Mucosa of rectum (tissue), 2 donors: ENCODE measurements around the gene WNT16.

Experiments
- H3K27ac ChIP-seq, 2 donors: one replicate each; pipeline ENCODE4 v1.7.0; 2013; ENCODE audit warnings: inconsistent platforms in 2 of 2, low read depth in 2 of 2, low read length in 2 of 2
- H3K27me3 ChIP-seq, 2 donors: one replicate each; pipeline ENCODE4 v1.7.0; 2013; ENCODE audit warnings: low read length in 2 of 2; ENCODE audit not compliant: control insufficient read depth in 2 of 2, insufficient read depth in 2 of 2
- H3K36me3 ChIP-seq, 2 donors: one replicate each; pipeline ENCODE4 v1.7.0; 2013; ENCODE audit warnings: low read length in 2 of 2; ENCODE audit not compliant: control insufficient read depth in 2 of 2, insufficient read depth in 2 of 2
- H3K4me1 ChIP-seq, 2 donors: one replicate each; pipeline ENCODE4 v1.7.0; 2013; ENCODE audit warnings: low read length in 2 of 2, mild to moderate bottlenecking in 1 of 2; ENCODE audit not compliant: control insufficient read depth in 2 of 2, insufficient read depth in 2 of 2
- H3K4me3 ChIP-seq, 2 donors: one replicate each; pipeline ENCODE4 v1.7.0; 2013; ENCODE audit warnings: low read length in 2 of 2
- H3K9ac ChIP-seq, 2 donors: one replicate each; pipeline ENCODE4 v1.7.0; 2013; ENCODE audit warnings: low read length in 2 of 2, low read depth in 1 of 2, mild to moderate bottlenecking in 1 of 2
- H3K9me3 ChIP-seq, 2 donors: one replicate each; pipeline ENCODE4 v1.7.0; 2013; ENCODE audit warnings: low read length in 2 of 2; ENCODE audit not compliant: control insufficient read depth in 2 of 2
- donor health status: healthy.
- donor health status: Normal muscosa, but diverticular disease.

WNT16 gene

DNA sequence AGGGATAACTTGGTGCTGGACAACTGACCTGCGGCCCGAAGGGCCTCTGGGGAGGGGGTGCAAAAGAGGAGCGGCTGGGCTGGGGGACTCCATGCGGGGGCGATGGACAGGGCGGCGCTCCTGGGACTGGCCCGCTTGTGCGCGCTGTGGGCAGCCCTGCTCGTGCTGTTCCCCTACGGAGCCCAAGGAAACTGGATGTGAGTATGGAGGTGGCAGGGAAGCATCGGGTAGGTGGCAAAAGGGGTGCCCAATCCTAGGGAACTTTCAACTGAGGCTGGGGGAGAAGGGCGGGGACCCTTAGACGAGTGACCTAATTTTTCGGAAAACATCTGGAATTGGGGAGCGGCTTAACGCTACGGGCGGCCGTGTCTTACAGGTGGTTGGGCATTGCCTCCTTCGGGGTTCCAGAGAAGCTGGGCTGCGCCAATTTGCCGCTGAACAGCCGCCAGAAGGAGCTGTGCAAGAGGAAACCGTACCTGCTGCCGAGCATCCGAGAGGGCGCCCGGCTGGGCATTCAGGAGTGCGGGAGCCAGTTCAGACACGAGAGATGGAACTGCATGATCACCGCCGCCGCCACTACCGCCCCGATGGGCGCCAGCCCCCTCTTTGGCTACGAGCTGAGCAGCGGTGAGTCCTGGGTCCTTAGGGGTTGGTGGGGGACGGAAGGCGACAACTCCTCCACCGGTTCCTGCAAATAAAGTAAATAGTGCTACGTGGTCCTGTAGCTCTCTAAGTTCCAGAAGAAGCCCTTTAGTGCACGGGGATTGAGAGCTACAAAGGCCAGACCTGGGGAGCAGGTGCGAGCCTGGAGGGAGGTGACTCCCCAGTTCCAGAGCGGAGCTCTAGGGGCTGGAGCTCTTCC is 622 bp downstream of the WNT16 start:
- no peaks in the 10 kb centered on the region for H3K9me3 ChIP-seq
- no peak overlapping the region for H3K9ac ChIP-seq
- H3K4me3 ChIP-seq, result peak overlapping the region; percentile 63 to 70
- peaks cover 28 to 42% of the 10 kb centered on the region in 2 donors for H3K27me3 ChIP-seq
- H3K27ac ChIP-seq, result no peak overlapping the region
- H3K4me1 ChIP-seq, result peaks cover 11 to 12% of the 10 kb centered on the region in 2 donors
- no peaks in the 10 kb centered on the region for H3K36me3 ChIP-seq

DNA sequence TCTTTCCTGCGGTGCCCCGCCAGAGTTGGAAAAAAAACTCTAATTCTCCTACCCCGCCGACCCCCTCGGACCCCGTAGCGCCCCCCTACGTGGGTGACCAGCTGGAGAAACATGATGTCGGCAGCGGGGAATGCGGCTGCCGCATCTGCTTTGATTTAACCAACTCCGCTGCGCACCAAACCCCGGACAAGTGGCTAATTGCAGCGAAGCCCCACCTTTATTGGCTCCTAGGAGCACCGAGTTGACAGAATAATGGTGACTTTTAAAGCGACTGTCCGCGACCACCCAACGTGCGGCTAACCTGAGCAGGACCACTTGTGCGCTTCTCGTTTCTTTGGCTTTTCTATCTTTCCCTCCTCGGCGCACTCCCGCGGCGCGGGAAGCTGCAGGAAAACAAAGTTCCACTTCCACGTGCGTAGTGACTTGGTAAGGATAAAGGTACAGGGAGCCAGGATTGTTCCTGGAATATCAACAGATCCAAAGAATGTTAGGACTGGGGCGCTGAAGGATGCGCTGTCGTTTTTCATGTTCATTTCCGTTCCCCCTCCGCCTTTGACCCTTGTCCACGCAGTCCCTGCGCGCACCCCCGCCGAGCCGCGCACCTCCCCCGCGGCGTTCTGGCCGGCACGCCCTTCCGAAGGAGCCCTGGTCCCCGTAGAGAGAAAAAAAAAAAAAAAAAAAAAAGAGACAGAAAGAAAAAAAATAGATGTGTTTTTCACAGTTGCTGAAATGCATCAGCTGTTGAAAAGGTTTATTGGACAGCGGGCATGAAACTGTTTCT is 1.4 kb downstream of the WNT16 start:
- peaks cover 35 to 42% of the 10 kb centered on the region in 2 donors for H3K27me3 ChIP-seq
- H3K27ac ChIP-seq, result no peak overlapping the region
- peak overlapping the region; percentile 63 to 70 for H3K4me3 ChIP-seq
- H3K9me3 ChIP-seq, result no peaks in the 10 kb centered on the region
- H3K36me3 ChIP-seq, result no peaks in the 10 kb centered on the region
- peaks cover 11 to 12% of the 10 kb centered on the region in 2 donors for H3K4me1 ChIP-seq
- H3K9ac ChIP-seq, result no peak overlapping the region

DNA sequence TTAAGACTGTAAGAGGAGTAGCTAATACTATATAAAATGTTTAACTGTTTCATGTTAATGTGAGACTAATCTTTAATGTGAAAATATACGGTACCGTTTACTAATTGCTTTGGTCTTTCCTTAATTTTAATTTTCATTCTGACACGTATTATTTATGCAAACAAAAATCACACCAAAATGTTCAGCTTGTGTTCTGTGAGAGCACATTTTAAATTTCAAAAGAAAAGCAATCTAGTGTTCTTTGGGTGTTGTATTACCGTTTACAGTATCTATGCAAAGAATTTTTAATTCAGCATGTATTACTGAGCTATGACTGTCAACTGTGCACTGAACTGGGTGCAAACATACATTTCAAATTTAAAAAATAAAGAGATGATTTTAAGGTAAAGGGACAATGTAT is 2.2 kb downstream of the WNT16 start:
- no peaks in the 10 kb centered on the region for H3K9me3 ChIP-seq
- peaks cover 35 to 42% of the 10 kb centered on the region in 2 donors for H3K27me3 ChIP-seq
- no peak overlapping the region for H3K4me3 ChIP-seq
- no peak overlapping the region for H3K9ac ChIP-seq
- no peaks in the 10 kb centered on the region for H3K36me3 ChIP-seq
- H3K4me1 ChIP-seq, result peaks cover 11 to 12% of the 10 kb centered on the region in 2 donors
- no peak overlapping the region for H3K27ac ChIP-seq

DNA sequence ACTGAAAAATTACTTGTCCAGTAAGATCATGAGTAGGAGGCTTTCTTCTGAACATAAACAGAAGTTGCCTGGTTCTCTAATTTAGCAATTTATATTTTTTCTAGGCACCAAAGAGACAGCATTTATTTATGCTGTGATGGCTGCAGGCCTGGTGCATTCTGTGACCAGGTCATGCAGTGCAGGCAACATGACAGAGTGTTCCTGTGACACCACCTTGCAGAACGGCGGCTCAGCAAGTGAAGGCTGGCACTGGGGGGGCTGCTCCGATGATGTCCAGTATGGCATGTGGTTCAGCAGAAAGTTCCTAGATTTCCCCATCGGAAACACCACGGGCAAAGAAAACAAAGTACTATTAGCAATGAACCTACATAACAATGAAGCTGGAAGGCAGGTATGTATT is 2.8 kb downstream of the WNT16 start:
- Histone ChIP-seq H3K27me3 (peaks cover 35 to 42% of the 10 kb centered on the region in 2 donors), H3K36me3 (no peaks in the 10 kb centered on the region), H3K4me1 (peaks cover 11 to 12% of the 10 kb centered on the region in 2 donors), H3K9me3 (no peaks in the 10 kb centered on the region), H3K4me3 (no peak overlapping the region), H3K9ac (no peak overlapping the region), H3K27ac (no peak overlapping the region)

DNA sequence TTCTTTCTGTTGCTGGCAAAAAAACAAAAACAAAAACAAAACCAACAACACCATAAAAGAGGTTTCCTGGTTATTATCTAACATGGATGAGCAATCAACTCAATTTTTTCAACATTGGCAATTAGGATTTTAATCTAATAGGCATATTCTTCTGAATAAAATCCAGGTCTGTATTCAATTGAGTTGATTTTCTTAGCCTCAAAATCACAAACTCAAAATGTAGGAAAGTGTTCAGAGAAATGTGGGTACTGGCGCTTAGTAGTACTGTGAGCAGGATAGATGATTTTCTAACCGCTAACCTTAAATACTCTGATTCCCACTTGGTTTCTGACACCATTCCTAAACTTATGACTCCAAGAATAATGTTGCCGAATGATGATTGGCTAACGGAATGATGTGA is 5.6 kb downstream of the WNT16 start:
- Histone ChIP-seq H3K9ac (no peak overlapping the region), H3K36me3 (no peaks in the 10 kb centered on the region), H3K9me3 (no peaks in the 10 kb centered on the region), H3K4me1 (peaks cover 8 to 10% of the 10 kb centered on the region in 2 donors), H3K27ac (no peak overlapping the region), H3K4me3 (no peak overlapping the region), H3K27me3 (peaks cover 21 to 25% of the 10 kb centered on the region in 2 donors)

DNA sequence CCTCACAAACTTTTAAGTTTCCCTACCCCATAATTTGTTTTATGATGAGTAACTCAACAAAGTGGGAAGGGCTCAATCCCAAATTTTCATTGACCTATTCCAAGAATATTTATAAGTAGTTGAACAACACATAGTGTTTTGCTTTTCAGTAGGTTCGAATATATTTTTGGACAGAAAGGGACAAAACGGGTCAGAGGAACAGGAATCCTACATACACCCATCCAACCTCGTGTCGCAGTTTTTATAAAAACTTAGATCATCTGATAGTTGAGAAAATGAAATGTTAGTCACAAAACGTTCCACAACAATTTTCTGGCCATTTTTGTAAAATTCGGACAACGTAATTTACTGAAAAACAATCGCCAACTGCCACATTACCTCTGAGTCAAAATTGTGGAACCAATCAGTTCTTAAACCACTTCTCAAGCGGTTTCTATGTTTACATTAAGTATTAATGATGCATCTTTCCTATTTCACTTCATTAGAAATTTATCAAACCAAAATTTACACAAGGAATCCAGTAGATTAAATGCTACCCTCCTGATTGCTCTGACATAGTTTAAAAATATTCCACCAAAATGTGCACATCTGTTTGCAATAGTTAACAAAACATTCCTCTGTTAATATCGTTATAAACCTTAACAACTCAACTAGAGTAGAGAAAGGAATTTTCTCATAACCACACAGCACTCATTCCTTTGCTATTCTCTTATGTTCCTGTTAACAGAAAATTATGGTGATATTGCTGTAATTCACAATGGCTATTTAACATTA is 6.3 kb downstream of the WNT16 start:
- no peaks in the 10 kb centered on the region for H3K36me3 ChIP-seq
- no peaks in the 10 kb centered on the region for H3K9me3 ChIP-seq
- H3K4me1 ChIP-seq, result peaks cover 4% of the 10 kb centered on the region in 2 donors
- H3K4me3 ChIP-seq, result no peak overlapping the region
- H3K9ac ChIP-seq, result no peak overlapping the region
- peaks cover 16 to 18% of the 10 kb centered on the region in 2 donors for H3K27me3 ChIP-seq
- H3K27ac ChIP-seq, result no peak overlapping the region

DNA sequence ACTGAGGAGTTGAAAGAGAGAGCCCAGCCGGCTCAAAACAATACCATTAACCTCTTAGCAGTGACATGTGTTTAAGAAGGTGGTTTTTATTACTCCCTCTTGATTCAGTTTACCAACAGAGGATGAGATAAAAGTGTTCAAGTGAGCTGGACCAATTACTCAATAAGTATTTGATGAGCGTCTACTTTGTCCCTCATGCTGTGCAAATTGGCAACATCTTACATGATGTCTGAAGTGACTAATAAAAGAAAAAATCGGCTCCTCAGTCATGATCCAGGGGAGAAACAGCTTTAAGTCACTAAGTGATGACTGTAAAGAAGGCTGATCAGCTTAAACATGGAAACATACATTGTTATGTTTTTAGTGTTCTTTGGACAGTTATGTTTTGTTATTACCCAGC is 7.8 kb downstream of the WNT16 start:
- H3K27me3 ChIP-seq, result peaks cover 5 to 12% of the 10 kb centered on the region in 2 donors
- no peaks in the 10 kb centered on the region for H3K4me1 ChIP-seq
- H3K9ac ChIP-seq, result no peak overlapping the region
- H3K9me3 ChIP-seq, result no peaks in the 10 kb centered on the region
- H3K4me3 ChIP-seq, result no peak overlapping the region
- no peaks in the 10 kb centered on the region for H3K36me3 ChIP-seq
- H3K27ac ChIP-seq, result no peak overlapping the region

DNA sequence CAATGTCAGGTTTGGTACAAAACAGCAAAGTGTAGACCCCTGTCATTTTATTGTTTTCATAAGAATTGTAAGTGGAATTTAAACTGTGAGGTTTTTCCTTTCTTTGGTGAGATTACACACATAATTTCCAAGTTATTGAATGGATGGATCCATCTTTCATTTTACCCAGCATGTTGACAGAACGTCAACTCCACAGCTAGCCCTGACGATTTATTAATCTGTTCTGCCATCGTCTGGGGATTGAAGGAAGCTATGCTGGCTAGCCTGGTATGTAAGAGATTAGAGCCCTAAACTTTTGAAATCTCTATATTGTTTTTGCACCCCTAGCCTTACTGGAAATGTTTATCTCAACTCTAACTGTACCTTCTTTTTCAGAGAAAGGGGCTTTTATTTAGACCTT is 8.6 kb downstream of the WNT16 start:
- Histone ChIP-seq H3K4me1 (no peaks in the 10 kb centered on the region), H3K36me3 (no peaks in the 10 kb centered on the region), H3K9ac (no peak overlapping the region), H3K27ac (no peak overlapping the region), H3K27me3 (peaks cover 0 to 7% of the 10 kb centered on the region in 2 donors), H3K9me3 (no peaks in the 10 kb centered on the region), H3K4me3 (no peak overlapping the region)

DNA sequence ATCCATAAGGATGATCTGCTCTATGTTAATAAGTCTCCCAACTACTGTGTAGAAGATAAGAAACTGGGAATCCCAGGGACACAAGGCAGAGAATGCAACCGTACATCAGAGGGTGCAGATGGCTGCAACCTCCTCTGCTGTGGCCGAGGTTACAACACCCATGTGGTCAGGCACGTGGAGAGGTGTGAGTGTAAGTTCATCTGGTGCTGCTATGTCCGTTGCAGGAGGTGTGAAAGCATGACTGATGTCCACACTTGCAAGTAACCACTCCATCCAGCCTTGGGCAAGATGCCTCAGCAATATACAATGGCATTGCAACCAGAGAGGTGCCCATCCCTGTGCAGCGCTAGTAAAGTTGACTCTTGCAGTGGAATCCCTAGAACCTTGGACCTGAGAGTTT is 10.3 kb downstream of the WNT16 start:
- no peak overlapping the region for H3K9ac ChIP-seq
- no peak overlapping the region for H3K4me3 ChIP-seq
- H3K9me3 ChIP-seq, result no peaks in the 10 kb centered on the region
- no peak overlapping the region for H3K27ac ChIP-seq
- H3K36me3 ChIP-seq, result no peaks in the 10 kb centered on the region
- H3K4me1 ChIP-seq, result peaks cover 0 to 4% of the 10 kb centered on the region in 2 donors
- H3K27me3 ChIP-seq, result peaks cover 0 to 7% of the 10 kb centered on the region in 2 donors
